GM12865 (cell line): ENCODE measurements around the gene RBM34.

ENCODE experiments used
- DNase-seq: peaks from one replicate; pipeline ENCODE4 v3.0.0; 2010; ENCODE audit warnings: low read depth
- H3K4me3 ChIP-seq: 2 replicates; pipeline ENCODE4 v1.5.1; 2011; ENCODE audit warnings: mild to moderate bottlenecking, low read depth, low read length, control low read depth
- TF ChIP-seq, protein P1 (sequence below): IDR thresholded peaks from 2 replicates; pipeline ENCODE4 v1.5.1; 2011; ENCODE audit warnings: low read length, control low read depth, low read depth, inconsistent platforms; ENCODE audit not compliant: insufficient read depth; ENCODE audit errors: missing control alignments

RBM34 gene

GRCh38 chr1:235107368-235108184 lies 53.5 kb downstream of the RBM34 start:
- TF ChIP-seq, protein P1, sequence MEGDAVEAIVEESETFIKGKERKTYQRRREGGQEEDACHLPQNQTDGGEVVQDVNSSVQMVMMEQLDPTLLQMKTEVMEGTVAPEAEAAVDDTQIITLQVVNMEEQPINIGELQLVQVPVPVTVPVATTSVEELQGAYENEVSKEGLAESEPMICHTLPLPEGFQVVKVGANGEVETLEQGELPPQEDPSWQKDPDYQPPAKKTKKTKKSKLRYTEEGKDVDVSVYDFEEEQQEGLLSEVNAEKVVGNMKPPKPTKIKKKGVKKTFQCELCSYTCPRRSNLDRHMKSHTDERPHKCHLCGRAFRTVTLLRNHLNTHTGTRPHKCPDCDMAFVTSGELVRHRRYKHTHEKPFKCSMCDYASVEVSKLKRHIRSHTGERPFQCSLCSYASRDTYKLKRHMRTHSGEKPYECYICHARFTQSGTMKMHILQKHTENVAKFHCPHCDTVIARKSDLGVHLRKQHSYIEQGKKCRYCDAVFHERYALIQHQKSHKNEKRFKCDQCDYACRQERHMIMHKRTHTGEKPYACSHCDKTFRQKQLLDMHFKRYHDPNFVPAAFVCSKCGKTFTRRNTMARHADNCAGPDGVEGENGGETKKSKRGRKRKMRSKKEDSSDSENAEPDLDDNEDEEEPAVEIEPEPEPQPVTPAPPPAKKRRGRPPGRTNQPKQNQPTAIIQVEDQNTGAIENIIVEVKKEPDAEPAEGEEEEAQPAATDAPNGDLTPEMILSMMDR = no peak
- H3K4me3 ChIP-seq = no peak overlapping the region
- DNase-seq = no peak

GRCh38 chr1:235106457-235106856 lies 54.6 kb downstream of the RBM34 start:
- TF ChIP-seq, protein P1 = no peak
- H3K4me3 ChIP-seq = no peak overlapping the region
- peak; percentile 46 for DNase-seq

- DNase-seq = peak; percentile 92
- TF ChIP-seq, protein P1 = no peak
- H3K4me3 ChIP-seq = peak overlapping the region; percentile 58
Observed at GRCh38 chr1:235105051-235106043, 55.7 kb downstream of the RBM34 start.

- DNase-seq = no peak
- TF ChIP-seq, protein P1 = no peak
- no peak overlapping the region for H3K4me3 ChIP-seq
Observed at GRCh38 chr1:235102993-235103411, 58.0 kb downstream of the RBM34 start.

- H3K4me3 ChIP-seq = no peak overlapping the region
- no peak for DNase-seq
- TF ChIP-seq, protein P1 = no peak
Observed at GRCh38 chr1:235102259-235102582, 58.8 kb downstream of the RBM34 start.

DNA sequence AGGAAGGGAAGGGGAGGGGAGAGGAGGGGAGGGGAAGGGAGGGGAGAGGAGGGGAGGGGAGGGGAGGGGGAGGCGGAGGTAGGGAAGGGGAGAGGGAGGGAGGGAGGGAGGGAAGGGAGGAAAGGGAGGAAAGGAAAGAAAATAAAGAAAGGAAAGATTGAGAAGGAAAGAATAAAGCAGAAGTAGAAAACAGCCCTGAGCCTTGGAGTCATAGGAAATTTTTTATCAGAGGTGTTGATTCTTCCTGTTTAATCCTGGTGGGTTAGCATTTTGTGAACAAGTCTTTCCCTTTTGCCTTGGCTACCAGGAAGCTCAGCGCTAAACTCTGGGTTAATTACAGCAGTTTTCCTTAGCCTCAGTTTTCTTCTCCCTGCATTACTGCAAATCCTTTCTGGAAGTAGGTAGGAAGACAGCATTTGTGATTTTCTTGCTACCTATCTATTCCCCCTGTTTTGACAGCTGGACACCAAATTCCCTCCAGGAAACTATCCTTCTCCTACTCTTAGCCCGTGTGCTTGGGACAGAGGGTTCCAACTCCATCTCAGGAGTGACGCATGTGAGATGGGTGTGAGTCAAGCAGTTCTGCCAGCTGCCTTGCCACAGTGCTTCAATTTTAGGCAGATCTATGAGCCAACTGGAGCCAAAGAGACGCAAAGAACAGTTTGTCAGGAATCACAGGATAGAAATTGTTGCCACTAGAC lies 59.3 kb downstream of the RBM34 start:
- DNase-seq = no peak
- no peak overlapping the region for H3K4me3 ChIP-seq
- TF ChIP-seq, protein P1 = no peak
